Measurements from ENCODE around the gene USP31. TPM values are rescaled to one million over a fixed set of nuclear protein-coding genes. Genes with fewer than 3 reads are reported as not detected.

The USP31 gene
- total and polyA plus RNA-seq, 3 experiments from 2014 or later: 0.87 to 9.7 (median 8.2) TPM

- H3K9me3 Mint-ChIP-seq: no peaks in the 10 kb centered on the region
Observed at GRCh38 chr16:23172994-23173393, 23.7 kb upstream of the USP31 start.

DNA sequence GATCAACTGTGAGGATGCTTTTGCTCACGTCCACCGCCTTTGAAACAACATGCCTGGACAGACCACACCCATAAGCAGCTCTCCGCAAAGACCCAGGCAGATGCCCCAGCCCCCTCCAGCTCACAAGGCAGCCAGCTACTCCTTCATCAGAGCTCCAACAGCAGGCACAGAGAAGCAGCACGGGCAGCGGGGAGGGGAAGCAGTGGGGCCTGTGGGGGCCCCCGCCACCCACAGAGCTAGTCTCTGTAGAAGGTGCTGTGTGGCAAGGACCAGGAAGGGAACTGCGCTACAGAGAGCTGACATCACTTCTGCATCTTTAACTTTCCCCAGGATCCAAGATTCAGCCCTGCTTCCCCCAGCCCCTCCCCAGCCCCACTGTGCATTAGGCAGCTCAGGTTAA, 23.3 kb upstream of the USP31 start:
- Mint-ChIP-seq H3K27ac (no peak overlapping the region), H3K4me1 (no peaks in the 10 kb centered on the region), H3K4me3 (no peak overlapping the region), H3K36me3 (no peaks in the 10 kb centered on the region), H3K9me3 (no peaks in the 10 kb centered on the region), H3K27me3 (peaks cover 34 to 70% of the 10 kb centered on the region in 2 donors)
- POLR2A ChIA-PET: no interaction called here
- H3K27me3 ChIP-seq (ENCODE audit: insufficient read depth, low read length, poor library complexity, severe bottlenecking): peaks cover 5% of the 10 kb centered on the region
- H3K4me1 ChIP-seq (ENCODE audit: insufficient read depth, low read length): no peaks in the 10 kb centered on the region
- H3K36me3 ChIP-seq (ENCODE audit: insufficient read depth, low read length): no peaks in the 10 kb centered on the region
- no peak for DNase-seq
- H3K9me3 ChIP-seq (ENCODE audit: low read length): no peaks in the 10 kb centered on the region
- CTCF ChIA-PET: no interaction called here
- no peak overlapping the region for H3K27ac ChIP-seq (ENCODE audit: low read depth, low read length)
- H3K4me3 ChIP-seq (ENCODE audit: low read length): no peak overlapping the region

More at GRCh38 chr16:23172994-23173393, 23.7 kb upstream of the USP31 start:
- H3K27me3 Mint-ChIP-seq: peaks cover 35 to 70% of the 10 kb centered on the region in 2 donors
- H3K4me1 ChIP-seq (ENCODE audit: insufficient read depth, low read length): no peaks in the 10 kb centered on the region
- peaks cover 7% of the 10 kb centered on the region for H3K27me3 ChIP-seq (ENCODE audit: insufficient read depth, low read length, poor library complexity, severe bottlenecking)
- no peak overlapping the region for H3K27ac Mint-ChIP-seq
- H3K4me1 Mint-ChIP-seq: no peaks in the 10 kb centered on the region
- H3K36me3 Mint-ChIP-seq: no peaks in the 10 kb centered on the region
- no peak for DNase-seq
- POLR2A ChIA-PET: no interaction called here
- no peaks in the 10 kb centered on the region for H3K36me3 ChIP-seq (ENCODE audit: insufficient read depth, low read length)
- CTCF ChIA-PET: no interaction called here
- no peak overlapping the region for H3K27ac ChIP-seq (ENCODE audit: low read depth, low read length)
- no peak overlapping the region for H3K4me3 ChIP-seq (ENCODE audit: low read length)
- H3K4me3 Mint-ChIP-seq: no peak overlapping the region
- no peaks in the 10 kb centered on the region for H3K9me3 ChIP-seq (ENCODE audit: low read length)

- Mint-ChIP-seq H3K36me3 (no peaks in the 10 kb centered on the region), H3K4me3 (no peak overlapping the region), H3K9me3 (peaks cover 0 to 2% (median 0%) of the 10 kb centered on the region in 5 donors), H3K27ac (no peak overlapping the region), H3K4me1 (no peaks in the 10 kb centered on the region), H3K27me3 (peaks cover 21 to 69% of the 10 kb centered on the region in 2 donors)
- DNase-seq: no peak
- ChIA-PET CTCF (no interaction called here), POLR2A (no interaction called here)
- no peaks in the 10 kb centered on the region for H3K4me1 ChIP-seq (ENCODE audit: insufficient read depth, low read length)
- no peaks in the 10 kb centered on the region for H3K36me3 ChIP-seq (ENCODE audit: insufficient read depth, low read length)
- H3K9me3 ChIP-seq (ENCODE audit: low read length): no peaks in the 10 kb centered on the region
- no peak overlapping the region for H3K27ac ChIP-seq (ENCODE audit: low read depth, low read length)
- H3K27me3 ChIP-seq (ENCODE audit: insufficient read depth, low read length, poor library complexity, severe bottlenecking): no peaks in the 10 kb centered on the region
- H3K4me3 ChIP-seq (ENCODE audit: low read length): no peak overlapping the region
Observed at GRCh38 chr16:23164736-23165135, 15.5 kb upstream of the USP31 start.

DNA sequence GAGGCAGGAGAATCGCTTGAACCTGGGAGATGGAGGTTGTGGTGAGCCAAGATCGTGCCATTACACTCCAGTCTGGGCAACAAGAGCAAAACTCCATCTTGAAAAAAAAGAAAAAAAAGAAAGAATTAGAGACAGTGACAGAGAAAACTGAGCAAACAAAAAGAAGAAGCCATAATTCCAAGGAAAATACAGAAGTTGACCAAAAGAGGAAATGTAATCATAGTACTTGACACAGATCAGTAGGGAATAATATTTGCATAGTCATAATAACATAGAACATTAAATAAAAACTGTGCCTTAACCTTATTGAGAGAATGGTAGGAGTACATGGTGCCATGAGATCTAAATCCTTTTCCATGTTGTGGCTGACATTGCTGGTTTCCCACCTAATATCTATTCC, 14.7 kb upstream of the USP31 start:
- H3K27me3 ChIP-seq (ENCODE audit: insufficient read depth, low read length, poor library complexity, severe bottlenecking): no peaks in the 10 kb centered on the region
- no peak overlapping the region for H3K4me3 ChIP-seq (ENCODE audit: low read length)
- ChIA-PET CTCF (no interaction called here), POLR2A (no interaction called here)
- Mint-ChIP-seq H3K4me1 (no peaks in the 10 kb centered on the region), H3K36me3 (no peaks in the 10 kb centered on the region), H3K27ac (no peak overlapping the region), H3K4me3 (no peak overlapping the region), H3K27me3 (peaks cover 19 to 69% of the 10 kb centered on the region in 2 donors), H3K9me3 (peaks cover 0 to 2% (median 0%) of the 10 kb centered on the region in 5 donors)
- H3K36me3 ChIP-seq (ENCODE audit: insufficient read depth, low read length): no peaks in the 10 kb centered on the region
- H3K9me3 ChIP-seq (ENCODE audit: low read length): no peaks in the 10 kb centered on the region
- DNase-seq: no peak
- no peak overlapping the region for H3K27ac ChIP-seq (ENCODE audit: low read depth, low read length)
- no peaks in the 10 kb centered on the region for H3K4me1 ChIP-seq (ENCODE audit: insufficient read depth, low read length)

DNA sequence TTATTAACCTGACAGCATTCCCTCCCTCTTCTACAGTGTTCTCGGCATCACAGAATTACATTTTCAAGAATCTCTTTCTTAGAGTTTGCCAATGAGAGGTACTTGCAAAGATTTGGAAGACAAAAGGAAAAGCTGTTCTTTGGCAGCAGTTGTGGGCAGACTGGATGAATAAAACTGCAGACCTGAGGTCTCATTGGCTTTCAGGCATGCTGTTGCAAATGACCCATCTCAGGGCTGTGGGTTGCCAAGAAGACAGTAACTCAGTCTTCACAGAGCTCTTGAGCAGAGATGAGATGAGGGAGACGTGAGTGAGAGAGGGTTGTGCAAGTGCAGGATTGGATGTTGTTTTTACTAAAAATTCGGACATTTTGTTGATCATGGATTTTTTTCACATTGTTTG, 11.3 kb upstream of the USP31 start:
- Histone ChIP-seq H3K9me3 (ENCODE audit: low read length) (no peaks in the 10 kb centered on the region), H3K27me3 (ENCODE audit: insufficient read depth, low read length, poor library complexity, severe bottlenecking) (peaks cover 4% of the 10 kb centered on the region), H3K4me1 (ENCODE audit: insufficient read depth, low read length) (no peaks in the 10 kb centered on the region), H3K4me3 (ENCODE audit: low read length) (no peak overlapping the region), H3K27ac (ENCODE audit: low read depth, low read length) (no peak overlapping the region), H3K36me3 (ENCODE audit: insufficient read depth, low read length) (no peaks in the 10 kb centered on the region)
- Mint-ChIP-seq H3K4me3 (no peak overlapping the region), H3K36me3 (peaks cover 0 to 3% (median 3%) of the 10 kb centered on the region in 3 donors), H3K4me1 (peaks cover 5 to 6% (median 5%) of the 10 kb centered on the region in 3 donors), H3K9me3 (no peaks in the 10 kb centered on the region), H3K27ac (no peak overlapping the region), H3K27me3 (peaks cover 14 to 62% of the 10 kb centered on the region in 2 donors)
- DNase-seq: no peak
- POLR2A ChIA-PET: no interaction called here
- CTCF ChIA-PET: no interaction called here

- Histone ChIP-seq H3K4me3 (ENCODE audit: low read length) (no peak overlapping the region), H3K27me3 (ENCODE audit: insufficient read depth, low read length, poor library complexity, severe bottlenecking) (peaks cover 4% of the 10 kb centered on the region), H3K36me3 (ENCODE audit: insufficient read depth, low read length) (no peaks in the 10 kb centered on the region), H3K27ac (ENCODE audit: low read depth, low read length) (no peak overlapping the region), H3K4me1 (ENCODE audit: insufficient read depth, low read length) (no peaks in the 10 kb centered on the region), H3K9me3 (ENCODE audit: low read length) (no peaks in the 10 kb centered on the region)
- CTCF ChIA-PET: no interaction called here
- H3K36me3 Mint-ChIP-seq: peaks cover 0 to 3% (median 3%) of the 10 kb centered on the region in 3 donors
- no peaks in the 10 kb centered on the region for H3K9me3 Mint-ChIP-seq
- POLR2A ChIA-PET: no interaction called here
- H3K4me1 Mint-ChIP-seq: peaks cover 5 to 6% (median 5%) of the 10 kb centered on the region in 3 donors
- no peak overlapping the region for H3K27ac Mint-ChIP-seq
- no peak overlapping the region for H3K4me3 Mint-ChIP-seq
- DNase-seq: no peak
- H3K27me3 Mint-ChIP-seq: peaks cover 15 to 62% of the 10 kb centered on the region in 2 donors
Observed at GRCh38 chr16:23160082-23160481, 10.8 kb upstream of the USP31 start.

DNA sequence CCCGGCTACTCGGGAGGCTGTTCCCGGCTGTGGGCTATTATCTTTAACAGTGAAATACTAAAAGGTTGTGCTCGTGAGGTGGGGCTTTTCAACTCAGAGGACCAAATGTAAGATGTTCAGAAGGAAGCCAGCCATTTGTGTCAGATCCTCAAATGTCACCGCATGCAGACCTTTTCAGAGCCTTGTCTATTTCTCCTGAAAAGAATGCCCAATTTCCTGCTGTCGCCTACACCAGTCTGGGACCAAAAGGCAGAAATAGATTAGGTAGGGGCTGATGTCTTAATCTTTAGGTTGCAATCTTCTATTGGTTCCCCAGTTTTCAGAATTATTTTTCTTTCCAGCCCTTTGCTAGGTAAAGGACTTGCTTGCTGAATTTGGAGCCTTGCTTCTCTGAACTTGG, 8.9 kb upstream of the USP31 start:
- ChIA-PET CTCF (no interaction called here), POLR2A (no interaction called here)
- Histone ChIP-seq H3K27ac (ENCODE audit: low read depth, low read length) (no peak overlapping the region), H3K4me3 (ENCODE audit: low read length) (no peak overlapping the region), H3K4me1 (ENCODE audit: insufficient read depth, low read length) (no peaks in the 10 kb centered on the region), H3K36me3 (ENCODE audit: insufficient read depth, low read length) (no peaks in the 10 kb centered on the region), H3K27me3 (ENCODE audit: insufficient read depth, low read length, poor library complexity, severe bottlenecking) (peaks cover 4% of the 10 kb centered on the region), H3K9me3 (ENCODE audit: low read length) (no peaks in the 10 kb centered on the region)
- no peak for DNase-seq
- peaks cover 5 to 6% (median 5%) of the 10 kb centered on the region in 3 donors for H3K4me1 Mint-ChIP-seq
- H3K27ac Mint-ChIP-seq: no peak overlapping the region
- peaks cover 10 to 57% of the 10 kb centered on the region in 2 donors for H3K27me3 Mint-ChIP-seq
- peaks cover 0 to 3% (median 3%) of the 10 kb centered on the region in 3 donors for H3K36me3 Mint-ChIP-seq
- H3K9me3 Mint-ChIP-seq: no peaks in the 10 kb centered on the region
- H3K4me3 Mint-ChIP-seq: no peak overlapping the region

GRCh38 chr16:23156946-23157460, 7.8 kb upstream of the USP31 start:
- H3K27ac ChIP-seq (ENCODE audit: low read depth, low read length): no peak overlapping the region
- no peak for DNase-seq
- H3K27me3 Mint-ChIP-seq: peaks cover 10 to 54% of the 10 kb centered on the region in 2 donors
- CTCF ChIA-PET: no interaction called here
- H3K9me3 Mint-ChIP-seq: no peaks in the 10 kb centered on the region
- POLR2A ChIA-PET: no interaction called here
- H3K4me1 ChIP-seq (ENCODE audit: insufficient read depth, low read length): no peaks in the 10 kb centered on the region
- no peaks in the 10 kb centered on the region for H3K36me3 ChIP-seq (ENCODE audit: insufficient read depth, low read length)
- no peak overlapping the region for H3K4me3 ChIP-seq (ENCODE audit: low read length)
- H3K4me3 Mint-ChIP-seq: no peak overlapping the region
- H3K27me3 ChIP-seq (ENCODE audit: insufficient read depth, low read length, poor library complexity, severe bottlenecking): peaks cover 4% of the 10 kb centered on the region
- H3K27ac Mint-ChIP-seq: no peak overlapping the region
- no peaks in the 10 kb centered on the region for H3K9me3 ChIP-seq (ENCODE audit: low read length)
- H3K4me1 Mint-ChIP-seq: peaks cover 5 to 6% (median 5%) of the 10 kb centered on the region in 3 donors
- H3K36me3 Mint-ChIP-seq: peaks cover 0 to 3% (median 3%) of the 10 kb centered on the region in 3 donors
